ENCODE results near the gene CAVIN2.
"Not testable (repeated sequence)": the region's sequence is repeated elsewhere in the genome, so short reads cannot be mapped to it uniquely, and the experiment has no call there.

The CAVIN2 gene

GRCh38 chr2:191786694-191787093 is 60.2 kb downstream of the CAVIN2 start:
- Histone ChIP-seq H3K27me3 (ENCODE audit: insufficient read depth, low read length, poor library complexity, severe bottlenecking) (no peaks in the 10 kb centered on the region), H3F3A (ENCODE audit: low read depth) (no peaks in the 10 kb centered on the region), H3K79me2 (ENCODE audit: insufficient read depth, low read length) (no peaks in the 10 kb centered on the region), H3K9me2 (replicated peaks; ENCODE audit: low read depth, low read length) (no peaks in the 10 kb centered on the region), H3K4me2 (ENCODE audit: low read depth, low read length, poor library complexity, severe bottlenecking) (no peak overlapping the region), H3K9me3 (ENCODE audit: insufficient read depth, low read depth, low read length) (no peaks in the 10 kb centered on the region), H3K4me1 (ENCODE audit: insufficient read depth, low read length, poor library complexity, severe bottlenecking) (no peaks in the 10 kb centered on the region), H4K20me1 (ENCODE audit: insufficient read depth, low read length, poor library complexity, severe bottlenecking) (no peaks in the 10 kb centered on the region), H3K4me3 (ENCODE audit: low read length, poor library complexity, severe bottlenecking) (no peak overlapping the region), H3K36me3 (ENCODE audit: insufficient read depth, low read length) (no peaks in the 10 kb centered on the region), H3K9ac (ENCODE audit: low read depth, low read length, poor library complexity, severe bottlenecking) (no peak overlapping the region), H2AFZ (ENCODE audit: low read length) (no peak overlapping the region)
- TF ChIP-seq CTCF (conservative IDR thresholded peaks at IDR 0.05; ENCODE audit: low read length) (no peak), EZH2phosphoT487 (IDR thresholded peaks at IDR 0.05; ENCODE audit: borderline replicate concordance) (no peak)

GRCh38 chr2:191785651-191786050 is 61.2 kb downstream of the CAVIN2 start:
- H3K4me1 ChIP-seq (ENCODE audit: insufficient read depth, low read length, poor library complexity, severe bottlenecking); H3K9me2 ChIP-seq (replicated peaks; ENCODE audit: low read depth, low read length); H3K79me2 ChIP-seq (ENCODE audit: insufficient read depth, low read length); H2AFZ ChIP-seq (ENCODE audit: low read length); H3K9ac ChIP-seq (ENCODE audit: low read depth, low read length, poor library complexity, severe bottlenecking); H3K9me3 ChIP-seq (ENCODE audit: insufficient read depth, low read depth, low read length); H3K27me3 ChIP-seq (ENCODE audit: insufficient read depth, low read length, poor library complexity, severe bottlenecking); H3K4me2 ChIP-seq (ENCODE audit: low read depth, low read length, poor library complexity, severe bottlenecking); H3K4me3 ChIP-seq (ENCODE audit: low read length, poor library complexity, severe bottlenecking); H4K20me1 ChIP-seq (ENCODE audit: insufficient read depth, low read length, poor library complexity, severe bottlenecking); H3F3A ChIP-seq (ENCODE audit: low read depth); H3K36me3 ChIP-seq (ENCODE audit: insufficient read depth, low read length): not testable (repeated sequence)
